Ovary (tissue), 9 donors: ENCODE measurements around the gene MTHFS. TPM values are rescaled to one million over a fixed set of nuclear protein-coding genes. Genes with fewer than 3 reads are reported as not detected.

Experiments
- DNase-seq, 5 donors: peaks; one replicate each; pipeline ENCODE4 v3.0.0-alpha.2; 2019 to 2020
- H3K27ac ChIP-seq, 2 donors: fragments of 200-600 bp; one replicate each; pipeline versions ENCODE4 v1.5.1 to v1.8.0; 2019 to 2022
- H3K27me3 ChIP-seq: fragments of 200-600 bp; one replicate; pipeline ENCODE4 v1.8.0; 2022
- H3K36me3 ChIP-seq: fragments of 200-600 bp; sonication (generic); one replicate; pipeline ENCODE4 v1.5.1; 2019
- H3K4me1 ChIP-seq: one replicate; pipeline ENCODE4 v1.8.1; 2013; ENCODE audit warnings: mild to moderate bottlenecking, moderate library complexity; ENCODE audit not compliant: insufficient read depth
- H3K4me3 ChIP-seq: fragments of 200-600 bp; sonication (generic); one replicate; pipeline ENCODE4 v1.5.1; 2017
- H3K9me3 ChIP-seq, 2 donors: fragments of 200-600 bp in 1 of 2; sonication (generic) in 1 of 2; one replicate each; pipeline versions ENCODE4 v1.5.1 to v1.8.1; 2013 to 2019; ENCODE audit warnings: mild to moderate bottlenecking in 1 of 2, moderate library complexity in 1 of 2
- EP300 ChIP-seq: sonication (generic); formaldehyde crosslinking; IDR thresholded peaks from one replicate; pipeline ENCODE4 v1.6.1; 2017; ENCODE audit warnings: antibody characterized with exemption
- POLR2A ChIP-seq: fragments of 450-650 bp; IDR thresholded peaks from one replicate; pipeline ENCODE4 v1.6.1; 2017; ENCODE audit warnings: antibody characterized with exemption, mild to moderate bottlenecking, moderate library complexity
- WGBS, 3 donors: extraction: QIAGEN DNeasy Blood & Tissue Kit in 1 of 3; methylation state at CpG; one replicate each; pipeline versions ENCODE4 v1.1.5 to v1.1.7; 2013 to 2017; 5-methylcytosine and 5-hydroxymethylcytosine counted together
- intact Hi-C, 4 donors: fragments of 100-400 bp; cut with DNase I; formaldehyde crosslinking; loops; one replicate each; pipeline versions ENCODE4 v1.11.0 to v1.15.1; 2022 to 2023
- polyA plus RNA-seq, 2 donors: library from polyadenylated mRNA; stranded (reverse); fragments of 200-250 nt in 1 of 2; fragments of 350-450 nt in 1 of 2; fragmentation: Illumina TruSeq in 1 of 2; extraction: RNeasy Lipid Tissue Mini Kit (QIAGEN cat#74804) in 1 of 2; gene quantifications; one replicate each; pipeline ENCODE4 v1.2.3, GENCODE V29; 2013 to 2014
- total RNA-seq, 7 donors: library from RNA; depleted of rRNA in 2 of 7; stranded (reverse); fragments of >200 nt in 2 of 7; fragmentation: NEBNext Ultra II Directional in 3 of 7; extraction: Animal tissue kit (Norgen Biotek cat#: 25700) in 3 of 7; gene quantifications; one replicate each; pipeline versions ENCODE4 v1.1.0 to v1.2.4, GENCODE V29; 2016 to 2023
- TF ChIP-seq, protein P1 (sequence below), 3 donors: fragments of 450-650 bp in 2 of 3; fragments of 200-600 bp in 1 of 3; IDR thresholded peaks; one replicate each; pipeline versions ENCODE4 v1.5.1 to v1.8.0; 2016 to 2022; ENCODE audit warnings: antibody characterized with exemption in 3 of 3, mild to moderate bottlenecking in 1 of 3
- donor health status: DM: no; HTN: no; CAD: no; lungs with moderate emphysema.
- donor health status: DM: no; HTN: no; CAD: no.
- donor health status: Bipolar disorder and iron deficiency.
- donor health status: DM: yes; HTN: yes; CAD: no.
- donor health status: DM: no; HTN: no; CAD: no.
- donor health status: DM: yes; HTN: yes; CAD: no.

Gene MTHFS
- total and polyA plus RNA-seq, 9 donors = 5.6 to 25.0 (median 14.2) TPM

DNA sequence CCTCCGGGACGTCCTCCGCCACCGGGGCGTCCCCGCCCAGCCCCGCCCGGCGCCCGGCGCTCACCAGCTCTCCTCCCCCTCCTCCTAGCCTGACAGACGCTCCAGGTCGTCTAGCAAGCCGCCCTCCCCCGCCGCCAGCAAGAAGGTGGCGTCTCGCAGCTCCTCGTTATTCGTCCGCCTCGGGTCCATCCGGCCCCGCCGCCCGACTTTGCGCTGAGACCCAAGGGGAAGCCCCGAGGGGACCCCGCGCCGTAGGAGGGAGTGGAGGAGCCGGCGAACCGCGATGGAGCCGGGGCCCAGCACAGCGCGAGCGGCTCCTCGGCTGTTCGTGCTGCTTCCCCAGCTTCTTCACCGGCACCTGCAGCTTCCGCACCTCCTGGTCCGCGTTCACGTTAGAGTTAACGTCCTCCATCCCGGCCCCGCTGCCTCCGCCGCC, 26.3 kb upstream of the MTHFS start:
- H3K27me3 ChIP-seq = no peaks in the 10 kb centered on the region
- H3K36me3 ChIP-seq = no peaks in the 10 kb centered on the region
- WGBS, 3 donors = 0 to 1% (median 1%) methylated on average over 27 to 51 of the region's 51 CpGs
- no peak for TF ChIP-seq POLR2A
- no peak for TF ChIP-seq EP300
- TF ChIP-seq, protein P1, sequence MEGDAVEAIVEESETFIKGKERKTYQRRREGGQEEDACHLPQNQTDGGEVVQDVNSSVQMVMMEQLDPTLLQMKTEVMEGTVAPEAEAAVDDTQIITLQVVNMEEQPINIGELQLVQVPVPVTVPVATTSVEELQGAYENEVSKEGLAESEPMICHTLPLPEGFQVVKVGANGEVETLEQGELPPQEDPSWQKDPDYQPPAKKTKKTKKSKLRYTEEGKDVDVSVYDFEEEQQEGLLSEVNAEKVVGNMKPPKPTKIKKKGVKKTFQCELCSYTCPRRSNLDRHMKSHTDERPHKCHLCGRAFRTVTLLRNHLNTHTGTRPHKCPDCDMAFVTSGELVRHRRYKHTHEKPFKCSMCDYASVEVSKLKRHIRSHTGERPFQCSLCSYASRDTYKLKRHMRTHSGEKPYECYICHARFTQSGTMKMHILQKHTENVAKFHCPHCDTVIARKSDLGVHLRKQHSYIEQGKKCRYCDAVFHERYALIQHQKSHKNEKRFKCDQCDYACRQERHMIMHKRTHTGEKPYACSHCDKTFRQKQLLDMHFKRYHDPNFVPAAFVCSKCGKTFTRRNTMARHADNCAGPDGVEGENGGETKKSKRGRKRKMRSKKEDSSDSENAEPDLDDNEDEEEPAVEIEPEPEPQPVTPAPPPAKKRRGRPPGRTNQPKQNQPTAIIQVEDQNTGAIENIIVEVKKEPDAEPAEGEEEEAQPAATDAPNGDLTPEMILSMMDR (IDR thresholded peaks at IDR 0.05) = no peak
- peaks cover 0 to 12% of the 10 kb centered on the region in 2 donors for H3K9me3 ChIP-seq
- H3K4me1 ChIP-seq = peaks cover 6% of the 10 kb centered on the region
- peak overlapping the region; percentile 96 for H3K27ac ChIP-seq
- intact Hi-C loops = no loop called here
- peak overlapping the region; percentile 61 for H3K4me3 ChIP-seq
- DNase-seq = peak in 4 of 5 donors; percentile 47 to 69 (median 57)

DNA sequence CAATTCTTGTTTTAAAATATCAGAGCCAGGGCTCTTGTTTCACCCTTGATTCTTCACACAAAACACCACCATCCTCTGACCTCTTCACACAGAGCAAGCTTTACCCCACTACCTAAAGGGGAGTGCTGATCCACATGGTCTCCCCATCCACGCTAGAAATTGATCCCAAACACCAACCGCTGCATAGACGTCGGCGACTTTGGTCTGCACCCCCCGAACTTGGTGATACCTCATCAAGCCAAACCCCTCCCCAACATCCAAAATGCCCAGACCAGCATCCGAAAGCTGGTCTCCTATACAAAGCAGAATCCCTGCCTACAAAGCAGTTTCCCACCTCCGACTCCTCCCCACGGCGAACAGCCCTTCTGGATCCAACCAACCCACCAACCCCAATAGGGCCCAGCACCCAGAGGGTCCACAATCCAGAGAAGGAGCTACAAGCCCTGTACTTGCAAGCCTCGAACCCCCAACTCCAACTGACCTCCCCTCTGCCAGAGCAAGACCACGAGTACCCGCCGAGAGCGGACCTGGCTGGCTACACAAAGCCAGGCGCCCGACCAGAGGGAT, 25.8 kb upstream of the MTHFS start:
- Histone ChIP-seq H3K9me3 (peaks cover 0 to 12% of the 10 kb centered on the region in 2 donors), H3K4me1 (peaks cover 6% of the 10 kb centered on the region), H3K27ac (peak overlapping the region; percentile 96), H3K27me3 (no peaks in the 10 kb centered on the region), H3K4me3 (peak overlapping the region; percentile 61), H3K36me3 (no peaks in the 10 kb centered on the region)
- intact Hi-C loops = no loop called here
- no peak for TF ChIP-seq EP300
- TF ChIP-seq, protein P1 (IDR thresholded peaks at IDR 0.05) = no peak
- TF ChIP-seq POLR2A = no peak
- WGBS, 3 donors = 19 to 25% (median 22%) methylated on average over 16 to 17 of the region's 17 CpGs
- no peak for DNase-seq

DNA sequence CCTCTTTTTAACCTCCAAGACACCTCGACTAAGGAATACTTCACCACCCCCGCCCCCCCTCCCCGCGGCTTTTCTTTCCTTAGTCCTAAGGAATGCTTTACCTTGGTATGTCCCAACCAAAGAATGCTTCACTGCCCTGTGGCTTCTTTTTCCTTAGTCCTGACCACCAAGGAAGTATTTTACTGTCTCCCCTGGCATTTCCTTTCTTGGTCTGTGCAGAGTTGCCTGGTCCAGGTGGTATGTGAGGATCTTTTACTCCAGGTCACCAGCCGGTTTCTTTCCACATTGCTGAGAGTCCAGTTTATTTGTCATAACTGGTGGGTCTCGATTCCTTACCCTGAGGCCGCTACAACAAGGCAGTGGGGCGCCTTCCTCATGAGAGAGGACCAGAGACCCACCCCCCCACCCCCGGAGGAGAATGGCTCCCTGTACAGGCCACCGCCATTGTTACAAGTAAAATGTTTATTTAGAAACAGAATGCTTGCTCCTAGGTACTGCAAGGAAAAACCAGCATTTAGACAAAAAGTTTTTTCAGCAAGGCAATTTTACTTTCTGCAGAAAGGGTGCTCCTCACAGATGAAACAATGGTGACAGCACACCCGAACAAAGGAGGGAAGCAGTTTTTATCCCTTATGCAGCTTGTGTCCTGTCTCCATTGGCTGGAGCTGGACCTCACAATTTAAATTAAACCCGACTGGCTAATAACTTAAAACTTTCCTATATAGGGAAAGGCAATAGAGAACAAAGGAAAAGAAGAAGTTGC, 23.1 kb upstream of the MTHFS start:
- Histone ChIP-seq H3K27me3 (no peaks in the 10 kb centered on the region), H3K4me1 (peaks cover 6% of the 10 kb centered on the region), H3K4me3 (no peak overlapping the region), H3K27ac (no peak overlapping the region), H3K36me3 (no peaks in the 10 kb centered on the region), H3K9me3 (peaks cover 0 to 12% of the 10 kb centered on the region in 2 donors)
- intact Hi-C loops = no loop called here
- WGBS, 3 donors = 95 to 98% (median 96%) methylated on average over 12 of the region's 12 CpGs
- no peak for DNase-seq
- no peak for TF ChIP-seq EP300
- TF ChIP-seq POLR2A = no peak
- TF ChIP-seq, protein P1 (IDR thresholded peaks at IDR 0.05) = no peak

DNA sequence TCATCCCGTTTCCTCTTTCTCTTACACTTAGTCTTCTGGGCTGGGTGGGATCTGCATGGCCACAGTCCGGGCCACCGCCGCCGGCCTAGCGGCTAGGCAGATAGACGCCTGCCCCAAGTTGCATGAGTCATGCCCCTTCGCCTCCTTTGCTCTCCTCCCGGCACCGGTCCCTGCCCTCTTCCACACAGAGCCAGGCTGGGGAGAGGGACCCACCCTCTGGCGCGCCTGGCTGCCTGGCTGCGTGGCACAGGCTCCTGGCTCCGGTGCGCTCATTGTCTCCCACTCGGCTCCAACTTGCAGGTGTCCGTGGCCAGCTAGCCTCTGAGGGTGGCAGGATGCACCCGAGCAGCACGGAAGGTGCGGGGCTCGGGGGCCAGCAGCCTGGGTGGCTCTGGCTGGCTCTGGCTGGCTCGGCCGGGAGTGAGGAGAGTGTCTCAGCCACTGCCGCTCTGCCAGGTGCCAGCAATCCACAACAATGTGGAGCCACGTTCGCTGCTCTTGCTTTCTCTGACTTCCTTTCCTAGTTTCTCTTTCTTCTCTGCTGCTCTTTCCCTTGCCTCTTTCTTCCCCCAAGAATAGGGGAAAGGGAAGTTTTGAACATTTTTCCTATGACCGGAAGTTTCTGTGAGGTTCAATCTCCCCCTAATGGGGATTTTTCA, 22.4 kb upstream of the MTHFS start:
- Histone ChIP-seq H3K4me3 (no peak overlapping the region), H3K36me3 (no peaks in the 10 kb centered on the region), H3K27me3 (no peaks in the 10 kb centered on the region), H3K4me1 (peaks cover 3% of the 10 kb centered on the region), H3K9me3 (peaks cover 0 to 12% of the 10 kb centered on the region in 2 donors), H3K27ac (no peak overlapping the region)
- TF ChIP-seq POLR2A (no peak), EP300 (no peak)
- TF ChIP-seq, protein P1 (IDR thresholded peaks at IDR 0.05) = no peak
- DNase-seq = no peak
- 91 to 97% (median 95%) methylated on average over 27 of the region's 27 CpGs for WGBS, 3 donors
- intact Hi-C loops = no loop called here
